IPS DF 6.9 (cell line): ENCODE results near the gene ZCCHC24.

Source experiments
- DNase-seq: peaks from one replicate; pipeline ENCODE4 v3.0.0-alpha.2; 2013; ENCODE audit warnings: low read depth, low spot score
- H3K27ac ChIP-seq: one replicate; pipeline ENCODE4 v1.5.1; 2013; ENCODE audit warnings: low read length, control low read depth
- H3K27me3 ChIP-seq: 2 replicates; pipeline ENCODE4 v1.6.1; 2013; ENCODE audit warnings: mild to moderate bottlenecking, low read length; ENCODE audit not compliant: control insufficient read depth, insufficient read depth
- H3K36me3 ChIP-seq: 2 replicates; pipeline ENCODE4 v1.6.1; 2013; ENCODE audit warnings: low read length; ENCODE audit not compliant: control insufficient read depth, insufficient read depth
- H3K4me1 ChIP-seq: 2 replicates; pipeline ENCODE4 v1.6.1; 2013; ENCODE audit warnings: low read length; ENCODE audit not compliant: control insufficient read depth, insufficient read depth
- H3K4me3 ChIP-seq: 2 replicates; pipeline ENCODE4 v1.5.1; 2013; ENCODE audit warnings: mild to moderate bottlenecking, low read length
- H3K9me3 ChIP-seq: 2 replicates; pipeline ENCODE4 v1.6.1; 2013; ENCODE audit warnings: low read length, inconsistent platforms; ENCODE audit not compliant: control insufficient read depth, insufficient read depth
- WGBS: extraction: QIAGEN DNeasy Blood & Tissue Kit; methylation state at CpG from one replicate; pipeline ENCODE4 v1.1.7; 2013; ENCODE audit warnings: mixed read lengths, missing lambda C conversion rate; ENCODE audit not compliant: insufficient read length, insufficient coverage; 5-methylcytosine and 5-hydroxymethylcytosine counted together

ZCCHC24 gene

GRCh38 chr10:79359816-79360498 is 85.5 kb downstream of the ZCCHC24 start:
- Histone ChIP-seq H3K9me3 (no peaks in the 10 kb centered on the region), H3K27ac (no peak overlapping the region), H3K4me3 (no peak overlapping the region), H3K27me3 (no peaks in the 10 kb centered on the region), H3K4me1 (no peaks in the 10 kb centered on the region), H3K36me3 (no peaks in the 10 kb centered on the region)
- no peak for DNase-seq
- no CpG with 5 or more reads among the region's 6 CpGs for WGBS

GRCh38 chr10:79358811-79359210 is 86.6 kb downstream of the ZCCHC24 start:
- peaks cover 2% of the 10 kb centered on the region for H3K36me3 ChIP-seq
- no peaks in the 10 kb centered on the region for H3K27me3 ChIP-seq
- H3K9me3 ChIP-seq = no peaks in the 10 kb centered on the region
- no peak overlapping the region for H3K4me3 ChIP-seq
- H3K4me1 ChIP-seq = no peaks in the 10 kb centered on the region
- no peak overlapping the region for H3K27ac ChIP-seq
- DNase-seq = no peak
- no CpG with 5 or more reads among the region's 5 CpGs for WGBS

DNA sequence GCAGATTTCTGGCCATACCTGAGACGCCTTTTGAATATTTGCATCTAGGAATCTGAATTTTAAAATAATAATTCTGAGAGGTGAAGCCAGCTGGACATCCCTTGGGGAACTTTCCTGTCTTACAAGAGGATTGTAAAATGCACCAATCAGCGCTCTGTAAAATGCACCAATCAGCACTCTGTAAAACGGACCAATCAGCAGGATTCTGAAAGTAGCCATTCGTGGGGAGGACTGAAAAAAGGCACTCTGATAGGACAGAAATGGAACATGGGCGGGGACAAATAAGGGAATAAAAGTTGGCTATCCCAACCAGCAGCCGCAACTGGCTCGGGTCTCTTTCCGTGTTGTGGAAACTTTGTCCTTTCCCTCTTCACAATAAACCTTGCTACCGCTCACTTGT is 88.2 kb downstream of the ZCCHC24 start:
- Histone ChIP-seq H3K27me3 (no peaks in the 10 kb centered on the region), H3K4me3 (no peak overlapping the region), H3K27ac (no peak overlapping the region), H3K4me1 (no peaks in the 10 kb centered on the region), H3K36me3 (peaks cover 16% of the 10 kb centered on the region), H3K9me3 (no peaks in the 10 kb centered on the region)
- no peak for DNase-seq
- no CpG with 5 or more reads among the region's 9 CpGs for WGBS

DNA sequence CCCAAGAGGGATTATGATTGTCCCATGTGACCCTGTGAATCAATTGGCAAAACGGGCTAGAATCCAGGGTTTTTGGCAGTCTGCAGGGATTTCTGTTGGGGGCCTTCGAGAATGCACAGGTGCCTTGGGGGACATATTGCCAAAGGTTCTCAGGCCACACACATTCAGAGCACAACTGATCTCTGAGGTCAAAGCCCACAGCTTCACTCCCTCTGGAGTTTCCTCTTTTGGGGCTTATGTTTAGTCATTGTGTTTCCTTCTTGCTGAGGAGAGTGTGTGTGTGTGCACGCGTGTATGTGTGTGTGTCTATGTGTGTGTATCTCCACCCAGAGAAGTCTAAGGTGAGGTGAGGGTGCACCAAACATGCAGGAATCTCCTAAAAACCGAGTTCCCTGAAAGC is 89.3 kb downstream of the ZCCHC24 start:
- H3K27me3 ChIP-seq = no peaks in the 10 kb centered on the region
- no peak overlapping the region for H3K4me3 ChIP-seq
- no peak overlapping the region for H3K27ac ChIP-seq
- no peaks in the 10 kb centered on the region for H3K9me3 ChIP-seq
- H3K36me3 ChIP-seq = peaks cover 19% of the 10 kb centered on the region
- H3K4me1 ChIP-seq = no peaks in the 10 kb centered on the region
- DNase-seq = no peak
- WGBS = no CpG with 5 or more reads among the region's 5 CpGs

GRCh38 chr10:79355420-79356017 is 89.9 kb downstream of the ZCCHC24 start:
- Histone ChIP-seq H3K36me3 (peaks cover 22% of the 10 kb centered on the region), H3K4me1 (no peaks in the 10 kb centered on the region), H3K9me3 (no peaks in the 10 kb centered on the region), H3K27me3 (no peaks in the 10 kb centered on the region), H3K4me3 (no peak overlapping the region), H3K27ac (no peak overlapping the region)
- WGBS = no CpG with 5 or more reads among the region's 6 CpGs
- no peak for DNase-seq

- Histone ChIP-seq H3K9me3 (no peaks in the 10 kb centered on the region), H3K4me3 (no peak overlapping the region), H3K27ac (no peak overlapping the region), H3K4me1 (no peaks in the 10 kb centered on the region), H3K36me3 (peaks cover 29% of the 10 kb centered on the region), H3K27me3 (no peaks in the 10 kb centered on the region)
- no CpG with 5 or more reads among the region's 6 CpGs for WGBS
- no peak for DNase-seq
Measured at GRCh38 chr10:79354615-79355014, 90.8 kb downstream of the ZCCHC24 start.

DNA sequence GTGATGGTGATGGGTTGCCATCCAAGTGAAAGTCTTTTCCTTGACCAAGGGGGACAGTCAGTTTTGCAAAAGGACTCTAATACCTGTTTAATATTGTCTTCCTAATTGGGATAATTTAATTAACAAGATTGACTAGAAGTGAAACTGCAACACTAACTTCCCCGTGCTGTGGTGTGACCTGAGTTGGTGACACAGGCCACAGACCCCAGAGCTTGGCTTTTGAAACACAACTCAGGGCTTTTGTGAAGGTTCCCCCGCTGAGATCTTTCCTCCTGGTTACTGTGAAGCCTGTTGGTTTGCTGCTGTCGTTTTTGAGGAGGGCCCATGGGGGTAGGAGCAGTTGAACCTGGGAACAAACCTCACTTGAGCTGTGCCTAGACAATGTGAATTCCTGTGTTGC is 91.3 kb downstream of the ZCCHC24 start:
- H3K27ac ChIP-seq = no peak overlapping the region
- WGBS = no CpG with 5 or more reads among the region's 3 CpGs
- no peaks in the 10 kb centered on the region for H3K27me3 ChIP-seq
- H3K4me3 ChIP-seq = no peak overlapping the region
- no peaks in the 10 kb centered on the region for H3K9me3 ChIP-seq
- no peaks in the 10 kb centered on the region for H3K4me1 ChIP-seq
- H3K36me3 ChIP-seq = peaks cover 34% of the 10 kb centered on the region
- DNase-seq = no peak

GRCh38 chr10:79353726-79354125 is 91.7 kb downstream of the ZCCHC24 start:
- no peak overlapping the region for H3K27ac ChIP-seq
- H3K4me1 ChIP-seq = no peaks in the 10 kb centered on the region
- no CpG with 5 or more reads among the region's 11 CpGs for WGBS
- H3K9me3 ChIP-seq = no peaks in the 10 kb centered on the region
- no peaks in the 10 kb centered on the region for H3K27me3 ChIP-seq
- DNase-seq = no peak
- H3K4me3 ChIP-seq = no peak overlapping the region
- H3K36me3 ChIP-seq = peaks cover 34% of the 10 kb centered on the region

DNA sequence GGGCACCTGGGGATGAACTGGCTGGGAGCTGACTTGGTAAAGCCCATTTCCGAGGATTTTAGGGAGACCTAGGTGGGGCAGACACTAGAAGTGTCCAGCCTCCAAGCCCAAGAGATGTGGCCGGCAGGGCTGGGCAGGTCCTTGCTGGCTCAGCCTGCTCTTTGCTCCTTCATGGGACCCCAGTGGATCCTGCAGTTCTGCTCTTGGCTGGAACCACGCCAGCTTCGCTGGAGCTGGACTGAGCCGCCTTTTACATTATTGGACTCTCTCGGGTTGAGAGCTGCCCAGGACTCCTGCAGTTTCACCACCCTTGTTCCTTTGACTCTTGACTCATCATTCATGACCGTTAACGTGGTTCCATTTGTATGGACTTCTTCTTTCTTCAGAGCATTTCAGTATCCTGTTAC is 92.4 kb downstream of the ZCCHC24 start:
- no CpG with 5 or more reads among the region's 8 CpGs for WGBS
- no peak for DNase-seq
- no peak overlapping the region for H3K27ac ChIP-seq
- no peaks in the 10 kb centered on the region for H3K9me3 ChIP-seq
- no peaks in the 10 kb centered on the region for H3K4me1 ChIP-seq
- H3K4me3 ChIP-seq = no peak overlapping the region
- no peaks in the 10 kb centered on the region for H3K27me3 ChIP-seq
- H3K36me3 ChIP-seq = peaks cover 34% of the 10 kb centered on the region

GRCh38 chr10:79352035-79352877 is 93.2 kb downstream of the ZCCHC24 start:
- Histone ChIP-seq H3K27me3 (no peaks in the 10 kb centered on the region), H3K36me3 (peaks cover 34% of the 10 kb centered on the region), H3K9me3 (no peaks in the 10 kb centered on the region), H3K27ac (no peak overlapping the region), H3K4me1 (no peaks in the 10 kb centered on the region), H3K4me3 (no peak overlapping the region)
- DNase-seq = no peak
- WGBS = no CpG with 5 or more reads among the region's 11 CpGs
